Ishikawa (cell line): ENCODE data around the gene RFFL.

ENCODE experiments used
- CEBPB ChIP-seq: IDR thresholded peaks from 2 replicates; pipeline ENCODE4 v1.6.1; 2012
- CREB1 ChIP-seq: IDR thresholded peaks from 2 replicates; pipeline ENCODE4 v1.6.1; 2012; ENCODE audit warnings: low read depth
- EGR1 ChIP-seq: IDR thresholded peaks from 2 replicates; pipeline ENCODE4 v1.6.1; 2012
- EP300 ChIP-seq: IDR thresholded peaks from 2 replicates; pipeline ENCODE4 v1.6.1; 2012; ENCODE audit warnings: borderline replicate concordance
- FOXM1 ChIP-seq: IDR thresholded peaks from 2 replicates; pipeline ENCODE4 v1.6.1; 2012; ENCODE audit warnings: low read depth, borderline replicate concordance
- MAX ChIP-seq: IDR thresholded peaks from 2 replicates; pipeline ENCODE4 v1.6.1; 2012
- NFIC ChIP-seq: IDR thresholded peaks from 2 replicates; pipeline ENCODE4 v1.6.1; 2012
- RAD21 ChIP-seq: IDR thresholded peaks from 2 replicates; pipeline ENCODE4 v1.6.1; 2012; ENCODE audit warnings: low read depth
- REST ChIP-seq: IDR thresholded peaks from 2 replicates; pipeline ENCODE4 v1.6.1; 2012; ENCODE audit warnings: low read depth, mild to moderate bottlenecking
- TAF1 ChIP-seq: IDR thresholded peaks from 2 replicates; pipeline ENCODE4 v1.6.1; 2012; ENCODE audit warnings: low read depth, mild to moderate bottlenecking
- TCF12 ChIP-seq: IDR thresholded peaks from 2 replicates; pipeline ENCODE4 v1.6.1; 2012; ENCODE audit warnings: low read depth
- TEAD4 ChIP-seq: IDR thresholded peaks from 2 replicates; pipeline ENCODE4 v1.6.1; 2012
- USF1 ChIP-seq: IDR thresholded peaks from 2 replicates; pipeline ENCODE4 v1.6.1; 2012
- YY1 ChIP-seq: IDR thresholded peaks from 2 replicates; pipeline ENCODE4 v1.6.1; 2012; ENCODE audit warnings: low read depth
- ZBTB7A ChIP-seq: IDR thresholded peaks from 2 replicates; pipeline ENCODE4 v1.6.1; 2012; ENCODE audit warnings: low read depth

Gene RFFL

GRCh38 chr17:35052780-35053179, 10.7 kb downstream of the RFFL start:
- TF ChIP-seq TAF1 (no peak), NFIC (no peak), EP300 (no peak), EGR1 (no peak), USF1 (no peak), TEAD4 (no peak), FOXM1 (no peak), YY1 (no peak), CEBPB (no peak), REST (no peak), ZBTB7A (no peak), MAX (no peak), TCF12 (no peak), CREB1 (no peak), RAD21 (no peak)

GRCh38 chr17:35052241-35052610, 11.3 kb downstream of the RFFL start:
- no peak for TF ChIP-seq EGR1
- TF ChIP-seq TCF12, result no peak
- no peak for TF ChIP-seq CEBPB

- TF ChIP-seq EGR1 (no peak), TEAD4 (no peak), USF1 (no peak), FOXM1 (no peak), YY1 (no peak), MAX (no peak), REST (no peak), CREB1 (no peak), CEBPB (no peak), TCF12 (no peak), ZBTB7A (no peak), NFIC (no peak), TAF1 (no peak), RAD21 (no peak), EP300 (no peak)
Observed at GRCh38 chr17:35051579-35052240, 11.8 kb downstream of the RFFL start.

DNA sequence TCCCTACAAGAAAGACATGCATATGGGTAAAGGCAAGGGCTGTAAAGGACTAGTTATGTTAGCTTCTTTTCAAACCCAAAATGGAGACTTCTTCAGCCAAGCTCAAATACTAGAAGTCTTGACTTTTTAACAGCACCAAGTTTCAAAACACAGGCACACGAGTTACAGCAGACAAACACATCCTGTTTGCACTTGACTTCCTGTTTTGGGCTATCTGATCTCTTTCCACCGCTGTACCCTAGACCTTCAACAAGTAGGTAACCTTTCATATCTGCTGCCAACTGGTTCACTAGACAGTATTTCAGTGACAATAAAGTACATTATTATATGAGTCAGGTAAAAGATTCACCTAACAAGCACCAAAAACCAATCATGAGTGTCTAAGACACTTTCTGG, 12.3 kb downstream of the RFFL start:
- TF ChIP-seq NFIC (no peak), ZBTB7A (no peak), MAX (no peak), YY1 (no peak), CEBPB (no peak), FOXM1 (no peak), TAF1 (no peak)

DNA sequence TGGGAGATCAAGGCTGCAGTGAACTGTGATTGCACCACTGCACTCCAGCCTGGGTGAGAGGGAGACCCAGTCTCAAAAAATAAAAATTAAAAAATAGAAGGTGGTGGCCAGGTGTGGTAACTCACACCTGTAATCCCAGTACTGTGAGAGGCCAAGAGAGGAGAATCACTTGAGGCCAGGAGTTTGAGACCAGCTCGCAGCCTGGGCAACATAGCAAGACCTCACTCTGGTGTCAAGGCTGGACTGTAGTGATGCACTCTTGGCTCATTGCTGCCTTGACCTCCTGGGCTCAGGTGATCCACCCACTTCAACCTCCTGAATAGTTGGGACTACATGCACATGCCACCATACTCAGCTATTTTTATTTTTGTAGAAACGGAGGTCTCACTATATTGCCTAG, 13.3 kb downstream of the RFFL start:
- TF ChIP-seq RAD21 (no peak), USF1 (no peak)

DNA sequence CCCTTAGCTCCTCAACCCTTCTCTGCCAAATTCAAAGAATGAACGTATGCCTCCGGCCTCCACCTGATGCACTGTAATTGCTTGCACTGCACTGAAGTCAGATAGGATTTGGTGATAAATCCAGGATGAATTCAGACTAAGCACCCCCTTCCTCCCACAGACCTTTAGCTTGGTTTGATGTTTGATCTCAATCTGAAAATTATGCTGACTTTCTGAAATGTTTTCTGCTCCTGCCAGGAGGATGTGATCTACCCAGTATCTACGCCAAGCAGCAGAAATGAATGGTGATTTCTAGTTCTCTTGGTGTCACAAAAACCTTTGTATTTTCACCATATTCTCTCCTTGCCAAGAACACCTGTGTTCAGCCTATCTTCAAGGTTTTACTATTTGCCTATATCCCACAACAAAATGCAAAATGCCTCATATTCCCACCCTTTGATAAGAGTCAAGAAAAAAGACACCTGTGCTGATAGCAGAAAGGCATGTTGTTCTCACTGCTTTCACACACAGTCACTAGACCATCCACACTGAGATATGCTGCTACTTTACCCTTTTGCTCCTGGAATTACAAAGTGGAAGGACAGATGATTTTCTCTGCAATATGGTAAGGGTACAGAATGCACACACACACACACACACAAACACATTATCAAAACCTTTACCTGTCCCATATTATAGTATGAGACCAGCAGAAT, 14.7 kb downstream of the RFFL start:
- TF ChIP-seq CEBPB (no peak), TAF1 (no peak), ZBTB7A (no peak), CREB1 (no peak), EP300 (no peak), TEAD4 (no peak), REST (no peak), NFIC (no peak), EGR1 (no peak), TCF12 (no peak), USF1 (no peak), RAD21 (no peak), MAX (no peak), YY1 (no peak), FOXM1 (no peak)
